ENCODE results near the gene RPL7A. TPM values are rescaled to one million over a fixed set of nuclear protein-coding genes. Genes with fewer than 3 reads are reported as not detected.

Gene RPL7A
- total and polyA plus RNA-seq, 2 of the 13 experiments (the other 11 are each of a cell fraction or from before 2014, with no cell fraction given): 2,401 to 2,938 TPM

GRCh38 chr9:133359399-133360175, 11.6 kb downstream of the RPL7A start (continued):
- TF ChIP-seq NCOA2 (CRISPR knock-in tag; IDR thresholded peaks at IDR 0.05): no peak
- TF ChIP-seq CBX2 (IDR thresholded peaks at IDR 0.05; ENCODE audit: low read depth, low read length): no peak
- TF ChIP-seq CBX2 (CRISPR knock-in tag; IDR thresholded peaks at IDR 0.05; ENCODE audit: low read depth): no peak
- no peak for TF ChIP-seq ELK4 (CRISPR knock-in tag; IDR thresholded peaks at IDR 0.05; ENCODE audit: borderline replicate concordance)
- TF ChIP-seq GLI4 (CRISPR knock-in tag; IDR thresholded peaks at IDR 0.05; ENCODE audit: borderline replicate concordance): no peak
- no peak for TF ChIP-seq XBP1 (CRISPR knock-in tag; IDR thresholded peaks at IDR 0.05)
- 0 out of 2 replicates have a peak, but pooled peaks have one; percentile 17 for TF ChIP-seq MXD4 (CRISPR knock-in tag; IDR thresholded peaks at IDR 0.05)
- TF ChIP-seq ZMAT3 (CRISPR knock-in tag; conservative IDR thresholded peaks at IDR 0.05): no peak
- no peak for TF ChIP-seq GMEB2 (CRISPR knock-in tag; IDR thresholded peaks at IDR 0.05; ENCODE audit: low read depth)
- TF ChIP-seq EZH2 (conservative IDR thresholded peaks at IDR 0.05; ENCODE audit: low read depth, low read length): no peak
- no peak for TF ChIP-seq PITX1 (CRISPR knock-in tag; IDR thresholded peaks at IDR 0.05)
- no peak for TF ChIP-seq HCFC1 (IDR thresholded peaks at IDR 0.05; ENCODE audit: low read depth, low read length)
- no peak for TF ChIP-seq MYPOP (CRISPR knock-in tag; IDR thresholded peaks at IDR 0.05)
- no peak for TF ChIP-seq ZNF777 (CRISPR knock-in tag; IDR thresholded peaks at IDR 0.05)
- TF ChIP-seq ASH2L (IDR thresholded peaks at IDR 0.05; ENCODE audit: insufficient read length, low read depth, low read length): no peak
- no peak for TF ChIP-seq SOX13 (IDR thresholded peaks at IDR 0.05)
- no peak for TF ChIP-seq SOX13 (CRISPR knock-in tag; conservative IDR thresholded peaks at IDR 0.05 in 1 of 2, IDR thresholded peaks at IDR 0.05 in 1 of 2)
- no peak for TF ChIP-seq KMT2B (CRISPR knock-in tag; IDR thresholded peaks at IDR 0.05)
- TF ChIP-seq ONECUT2 (CRISPR knock-in tag; IDR thresholded peaks at IDR 0.05): no peak
- no peak for TF ChIP-seq NFYB (CRISPR knock-in tag; IDR thresholded peaks at IDR 0.05)
- TF ChIP-seq KLF9 (CRISPR knock-in tag; IDR thresholded peaks at IDR 0.05; ENCODE audit: low read depth): no peak
- peak; percentile 97; the same call in 1 of the 2 replicates for TF ChIP-seq KLF12 (CRISPR knock-in tag; IDR thresholded peaks at IDR 0.05; ENCODE audit: borderline replicate concordance)
- TF ChIP-seq SIN3B (IDR thresholded peaks at IDR 0.05; ENCODE audit: low read length): no peak

Measured in HepG2 (cell line).